ENCODE data around the gene S100A14.

GRCh38 chr1:153652805-153653500 lies 36.8 kb upstream of the S100A14 start:
- TF ChIP-seq, protein P1, sequence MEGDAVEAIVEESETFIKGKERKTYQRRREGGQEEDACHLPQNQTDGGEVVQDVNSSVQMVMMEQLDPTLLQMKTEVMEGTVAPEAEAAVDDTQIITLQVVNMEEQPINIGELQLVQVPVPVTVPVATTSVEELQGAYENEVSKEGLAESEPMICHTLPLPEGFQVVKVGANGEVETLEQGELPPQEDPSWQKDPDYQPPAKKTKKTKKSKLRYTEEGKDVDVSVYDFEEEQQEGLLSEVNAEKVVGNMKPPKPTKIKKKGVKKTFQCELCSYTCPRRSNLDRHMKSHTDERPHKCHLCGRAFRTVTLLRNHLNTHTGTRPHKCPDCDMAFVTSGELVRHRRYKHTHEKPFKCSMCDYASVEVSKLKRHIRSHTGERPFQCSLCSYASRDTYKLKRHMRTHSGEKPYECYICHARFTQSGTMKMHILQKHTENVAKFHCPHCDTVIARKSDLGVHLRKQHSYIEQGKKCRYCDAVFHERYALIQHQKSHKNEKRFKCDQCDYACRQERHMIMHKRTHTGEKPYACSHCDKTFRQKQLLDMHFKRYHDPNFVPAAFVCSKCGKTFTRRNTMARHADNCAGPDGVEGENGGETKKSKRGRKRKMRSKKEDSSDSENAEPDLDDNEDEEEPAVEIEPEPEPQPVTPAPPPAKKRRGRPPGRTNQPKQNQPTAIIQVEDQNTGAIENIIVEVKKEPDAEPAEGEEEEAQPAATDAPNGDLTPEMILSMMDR (IDR thresholded peaks at IDR 0.05) = no peak
- no peak for TF ChIP-seq POLR2A (IDR thresholded peaks at IDR 0.05)

All from adrenal gland (tissue), 5 donors.